ES-I3 (cell line): Measurements from ENCODE around the gene BTG1.

Experiments
- H3K36me3 ChIP-seq: 2 replicates; pipeline ENCODE4 v1.6.1; 2013; ENCODE audit warnings: mild to moderate bottlenecking, low read length, control low read depth, moderate library complexity; ENCODE audit not compliant: insufficient read depth
- H3K4me1 ChIP-seq: 2 replicates; pipeline ENCODE4 v1.6.1; 2013; ENCODE audit warnings: mild to moderate bottlenecking, control low read depth, low read length; ENCODE audit not compliant: insufficient read depth
- H3K9ac ChIP-seq: 2 replicates; pipeline ENCODE4 v1.6.1; 2013; ENCODE audit warnings: low read depth, mild to moderate bottlenecking, low read length, moderate library complexity
- H3K9me3 ChIP-seq: 2 replicates; pipeline ENCODE4 v1.6.1; 2013; ENCODE audit warnings: mild to moderate bottlenecking, low read length, moderate library complexity; ENCODE audit not compliant: control insufficient read depth, insufficient read depth

Gene BTG1

GRCh38 chr12:92164712-92165111 is 19.1 kb upstream of the BTG1 start:
- Histone ChIP-seq H3K9ac (no peak overlapping the region; the same call in 1 of the 2 replicates), H3K36me3 (no peaks in the 10 kb centered on the region; the same call in 1 of the 2 replicates), H3K9me3 (no peaks in the 10 kb centered on the region), H3K4me1 (no peaks in the 10 kb centered on the region)

- Histone ChIP-seq H3K9me3 (no peaks in the 10 kb centered on the region), H3K36me3 (no peaks in the 10 kb centered on the region; the same call in 1 of the 2 replicates), H3K9ac (no peak overlapping the region), H3K4me1 (no peaks in the 10 kb centered on the region)
These were observed 16.4 kb upstream of the BTG1 start for GRCh38 chr12:92162079-92162478.

- H3K4me1 ChIP-seq, result no peaks in the 10 kb centered on the region
- no peaks in the 10 kb centered on the region; the same call in 1 of the 2 replicates for H3K36me3 ChIP-seq
- no peaks in the 10 kb centered on the region for H3K9me3 ChIP-seq
- no peak overlapping the region for H3K9ac ChIP-seq
These were observed 13.3 kb upstream of the BTG1 start for GRCh38 chr12:92158796-92159439.

- Histone ChIP-seq H3K9ac (no peak overlapping the region), H3K4me1 (no peaks in the 10 kb centered on the region), H3K36me3 (no peaks in the 10 kb centered on the region), H3K9me3 (no peaks in the 10 kb centered on the region)
These were observed 11.2 kb upstream of the BTG1 start for GRCh38 chr12:92156704-92157395.

- H3K36me3 ChIP-seq, result no peaks in the 10 kb centered on the region
- H3K9me3 ChIP-seq, result no peaks in the 10 kb centered on the region
- H3K9ac ChIP-seq, result no peak overlapping the region
- H3K4me1 ChIP-seq, result no peaks in the 10 kb centered on the region
These were observed 10.5 kb upstream of the BTG1 start for GRCh38 chr12:92156139-92156538.

- no peak overlapping the region for H3K9ac ChIP-seq
- no peaks in the 10 kb centered on the region for H3K4me1 ChIP-seq
- H3K9me3 ChIP-seq, result no peaks in the 10 kb centered on the region
- H3K36me3 ChIP-seq, result no peaks in the 10 kb centered on the region
These were observed 10.1 kb upstream of the BTG1 start for GRCh38 chr12:92155733-92156132.

GRCh38 chr12:92151916-92152315 is 6.3 kb upstream of the BTG1 start:
- no peak overlapping the region for H3K9ac ChIP-seq
- H3K9me3 ChIP-seq, result no peaks in the 10 kb centered on the region
- no peaks in the 10 kb centered on the region for H3K36me3 ChIP-seq
- H3K4me1 ChIP-seq, result peaks cover 6% of the 10 kb centered on the region; the same call in 1 of the 2 replicates

- Histone ChIP-seq H3K36me3 (no peaks in the 10 kb centered on the region), H3K4me1 (peaks cover 6% of the 10 kb centered on the region; the same call in 1 of the 2 replicates), H3K9me3 (no peaks in the 10 kb centered on the region), H3K9ac (no peak overlapping the region)
These were observed 3.9 kb upstream of the BTG1 start for GRCh38 chr12:92149563-92149962.

- Histone ChIP-seq H3K36me3 (0 out of 2 replicates have a peak, but pooled peaks cover 2% of the 10 kb centered on the region), H3K9me3 (no peaks in the 10 kb centered on the region), H3K9ac (peak overlapping the region; percentile 5; the same call in 1 of the 2 replicates), H3K4me1 (peaks cover 11% of the 10 kb centered on the region; the same call in 1 of the 2 replicates)
These were observed 1.8 kb upstream of the BTG1 start for GRCh38 chr12:92147491-92147890.

GRCh38 chr12:92146497-92147224 is 1.0 kb upstream of the BTG1 start:
- Histone ChIP-seq H3K9ac (peak overlapping the region; percentile 91), H3K9me3 (no peaks in the 10 kb centered on the region), H3K4me1 (peaks cover 17% of the 10 kb centered on the region; the same call in 1 of the 2 replicates), H3K36me3 (0 out of 2 replicates have a peak, but pooled peaks cover 3% of the 10 kb centered on the region)

GRCh38 chr12:92145481-92145730 is 240 bp downstream of the BTG1 start:
- 0 out of 2 replicates have a peak, but pooled peaks cover 3% of the 10 kb centered on the region for H3K36me3 ChIP-seq
- peaks cover 27% of the 10 kb centered on the region; the same call in 1 of the 2 replicates for H3K4me1 ChIP-seq
- peak overlapping the region; percentile 83 for H3K9ac ChIP-seq
- H3K9me3 ChIP-seq, result no peaks in the 10 kb centered on the region

GRCh38 chr12:92144631-92145480 is 790 bp downstream of the BTG1 start:
- peak overlapping the region; percentile 83 for H3K9ac ChIP-seq
- H3K36me3 ChIP-seq, result 0 out of 2 replicates have a peak, but pooled peaks cover 3% of the 10 kb centered on the region
- H3K4me1 ChIP-seq, result peaks cover 30% of the 10 kb centered on the region; the same call in 1 of the 2 replicates
- no peaks in the 10 kb centered on the region for H3K9me3 ChIP-seq

GRCh38 chr12:92143686-92144630 is 1.7 kb downstream of the BTG1 start:
- H3K9me3 ChIP-seq, result no peaks in the 10 kb centered on the region

More at GRCh38 chr12:92143686-92144630, 1.7 kb downstream of the BTG1 start:
- Histone ChIP-seq H3K36me3 (0 out of 2 replicates have a peak, but pooled peaks cover 3% of the 10 kb centered on the region), H3K9ac (peak overlapping the region; percentile 83), H3K4me1 (peaks cover 38% of the 10 kb centered on the region; the same call in 1 of the 2 replicates)
